Iris pigment epithelial cell (primary cell): ENCODE results near the gene TXNDC17.
"Not testable (repeated sequence)": the region's sequence is repeated elsewhere in the genome, so short reads cannot be mapped to it uniquely, and the experiment has no call there.

ENCODE experiments used
- DNase-seq: peaks from one replicate; pipeline ENCODE4 v3.0.0-alpha.2; 2011; ENCODE audit warnings: low read depth

Gene TXNDC17

GRCh38 chr17:6683730-6684459 lies 43.0 kb downstream of the TXNDC17 start:
- no peak for DNase-seq

GRCh38 chr17:6684460-6684783 lies 43.6 kb downstream of the TXNDC17 start:
- DNase-seq: no peak

- DNase-seq: no peak
Measured at GRCh38 chr17:6684881-6685767, 44.3 kb downstream of the TXNDC17 start.

- no peak for DNase-seq
Measured at GRCh38 chr17:6686026-6686425, 45.2 kb downstream of the TXNDC17 start.

GRCh38 chr17:6688944-6689343 lies 48.1 kb downstream of the TXNDC17 start:
- no peak for DNase-seq

- DNase-seq: no peak
Measured at GRCh38 chr17:6690641-6691040, 49.8 kb downstream of the TXNDC17 start.

- no peak for DNase-seq
Measured at GRCh38 chr17:6691546-6691945, 50.7 kb downstream of the TXNDC17 start.

GRCh38 chr17:6691958-6692357 lies 51.1 kb downstream of the TXNDC17 start:
- not testable (repeated sequence) for DNase-seq
